Measurements from ENCODE around the gene UBALD2.

- TF ChIP-seq CTCF (IDR thresholded peaks at IDR 0.05) (no peak), EP300 (IDR thresholded peaks at IDR 0.05) (no peak), POLR2AphosphoS5 (IDR thresholded peaks at IDR 0.05) (no peak)
Measured at GRCh38 chr17:76318586-76318985, 53.4 kb downstream of the UBALD2 start.
